Liver (tissue), 9 donors: ENCODE data around the gene EFCAB14. TPM values are rescaled to one million over a fixed set of nuclear protein-coding genes. Genes with fewer than 3 reads are reported as not detected.
"Not testable (repeated sequence)": the region's sequence is repeated elsewhere in the genome, so short reads cannot be mapped to it uniquely, and the experiment has no call there.

Experiments
- DNase-seq: peaks from one replicate; pipeline ENCODE4 v3.0.0-alpha.2; 2017; ENCODE audit warnings: low spot score
- H3K27ac ChIP-seq, 2 donors: one replicate each; pipeline ENCODE4 v1.7.0; 2013; ENCODE audit warnings: inconsistent platforms in 2 of 2, low read length in 2 of 2, control low read depth in 1 of 2, low read depth in 1 of 2, mild to moderate bottlenecking in 1 of 2
- H3K27me3 ChIP-seq, 4 donors: one replicate each; pipeline versions ENCODE4 v1.6.1 to v1.7.0; 2013; ENCODE audit warnings: low read length in 3 of 4, inconsistent platforms in 1 of 4, mild to moderate bottlenecking in 1 of 4, moderate library complexity in 1 of 4; ENCODE audit not compliant: control insufficient read depth in 4 of 4, insufficient read depth in 4 of 4
- H3K36me3 ChIP-seq, 4 donors: one replicate each; pipeline versions ENCODE4 v1.6.1 to v1.7.0; 2013; ENCODE audit warnings: low read length in 3 of 4, mild to moderate bottlenecking in 3 of 4, low read depth in 1 of 4, moderate library complexity in 1 of 4; ENCODE audit not compliant: control insufficient read depth in 4 of 4, insufficient read depth in 3 of 4
- H3K4me1 ChIP-seq, 4 donors: one replicate each; pipeline versions ENCODE4 v1.6.1 to v1.7.0; 2013; ENCODE audit warnings: low read length in 3 of 4, mild to moderate bottlenecking in 3 of 4, moderate library complexity in 1 of 4; ENCODE audit not compliant: control insufficient read depth in 4 of 4, insufficient read depth in 4 of 4
- H3K4me3 ChIP-seq, 3 donors: one replicate each; pipeline versions ENCODE4 v1.6.1 to v1.7.0; 2013; ENCODE audit warnings: low read length in 3 of 3, control low read depth in 1 of 3, low read depth in 1 of 3, mild to moderate bottlenecking in 1 of 3
- H3K9ac ChIP-seq, 2 donors: one replicate each; pipeline ENCODE4 v1.7.0; 2013; ENCODE audit warnings: low read length in 2 of 2, mild to moderate bottlenecking in 2 of 2, moderate library complexity in 2 of 2, control low read depth in 1 of 2, low read depth in 1 of 2
- H3K9me3 ChIP-seq, 4 donors: one replicate each; pipeline versions ENCODE4 v1.6.1 to v1.7.0; 2013; ENCODE audit warnings: low read length in 3 of 4; ENCODE audit not compliant: control insufficient read depth in 4 of 4
- ATF3 ChIP-seq: IDR thresholded peaks from 2 replicates; pipeline ENCODE4 v1.6.1; 2016; ENCODE audit warnings: antibody characterized with exemption
- EGR1 ChIP-seq, 2 donors: IDR thresholded peaks; 2 replicates each; pipeline ENCODE4 v1.6.1; 2016 to 2018; ENCODE audit warnings: antibody characterized with exemption in 2 of 2, low read depth in 2 of 2
- FOXA1 ChIP-seq: IDR thresholded peaks from 2 replicates; pipeline ENCODE4 v1.6.1; 2016; ENCODE audit warnings: antibody characterized with exemption
- FOXA2 ChIP-seq: IDR thresholded peaks from 2 replicates; pipeline ENCODE4 v1.6.1; 2016; ENCODE audit warnings: antibody characterized with exemption
- GABPA ChIP-seq, 2 donors: IDR thresholded peaks in 1 of 2; conservative IDR thresholded peaks in 1 of 2; 2 replicates each; pipeline ENCODE4 v1.6.1; 2016; ENCODE audit warnings: antibody characterized with exemption in 2 of 2, mild to moderate bottlenecking in 1 of 2, moderate library complexity in 1 of 2
- HNF4A ChIP-seq, 2 donors: conservative IDR thresholded peaks; 2 replicates each; pipeline ENCODE4 v1.6.1; 2016; ENCODE audit warnings: antibody characterized with exemption in 2 of 2, mild to moderate bottlenecking in 2 of 2
- HNF4G ChIP-seq: IDR thresholded peaks from 2 replicates; pipeline ENCODE4 v1.6.1; 2016; ENCODE audit warnings: antibody characterized with exemption
- JUND ChIP-seq, 2 donors: IDR thresholded peaks; 2 replicates each; pipeline ENCODE4 v1.6.1; 2016; ENCODE audit warnings: antibody characterized with exemption in 2 of 2
- MAX ChIP-seq: IDR thresholded peaks from 2 replicates; pipeline ENCODE4 v1.6.1; 2016; ENCODE audit warnings: antibody characterized with exemption
- NR2F2 ChIP-seq: IDR thresholded peaks from 2 replicates; pipeline ENCODE4 v1.6.1; 2016; ENCODE audit warnings: antibody characterized with exemption
- RAD21 ChIP-seq, 2 donors: IDR thresholded peaks; 2 replicates each; pipeline ENCODE4 v1.6.1; 2016; ENCODE audit warnings: antibody characterized with exemption in 2 of 2, mild to moderate bottlenecking in 2 of 2
- REST ChIP-seq: IDR thresholded peaks from 2 replicates; pipeline ENCODE4 v1.6.1; 2016; ENCODE audit warnings: antibody characterized with exemption, mild to moderate bottlenecking
- RXRA ChIP-seq, 2 donors: IDR thresholded peaks; 2 replicates each; pipeline ENCODE4 v1.6.1; 2017 to 2018; ENCODE audit warnings: antibody characterized with exemption in 2 of 2, mild to moderate bottlenecking in 1 of 2
- SP1 ChIP-seq: IDR thresholded peaks from 2 replicates; pipeline ENCODE4 v1.6.1; 2018; ENCODE audit warnings: antibody characterized with exemption, mild to moderate bottlenecking
- TAF1 ChIP-seq: conservative IDR thresholded peaks from 2 replicates; pipeline ENCODE4 v1.6.1; 2016; ENCODE audit warnings: antibody characterized with exemption, mild to moderate bottlenecking
- YY1 ChIP-seq: IDR thresholded peaks from 2 replicates; pipeline ENCODE4 v1.6.1; 2016; ENCODE audit warnings: antibody characterized with exemption, mild to moderate bottlenecking
- ZBTB33 ChIP-seq: IDR thresholded peaks from 2 replicates; pipeline ENCODE4 v1.6.1; 2016; ENCODE audit warnings: antibody characterized with exemption
- WGBS: extraction: QIAGEN DNeasy Blood & Tissue Kit; methylation state at CpG from one replicate; pipeline ENCODE4 v1.1.7; 2013; 5-methylcytosine and 5-hydroxymethylcytosine counted together
- polyA plus RNA-seq, 2 donors: library from polyadenylated mRNA; stranded (reverse) in 1 of 2; unstranded in 1 of 2; fragments of 200-250 nt in 1 of 2; fragments of >200 nt in 1 of 2; fragmentation: Nextera tagmentation in 1 of 2; extraction: Ambion mirVana in 1 of 2; gene quantifications; one replicate each; pipeline versions ENCODE4 v1.2.1 to v1.2.3, GENCODE V29; 2013 to 2015
- total RNA-seq, 2 donors: library from RNA; depleted of rRNA; stranded (reverse); fragments of >200 nt; gene quantifications; one replicate each; pipeline ENCODE4 v1.2.3, GENCODE V29; 2014
- TF ChIP-seq, protein P1 (sequence below): fragments of 150-350 bp; IDR thresholded peaks from 2 replicates; pipeline ENCODE4 v1.5.1; 2017; ENCODE audit warnings: improper control_type of control experiment, low read depth, low read length; ENCODE audit not compliant: missing input control
- donor health status: healthy.
- donor health status: healthy.
- donor health status: healthy.
- donor health status: healthy.
- donor health status: healthy.

EFCAB14 gene
- total and polyA plus RNA-seq, 4 donors, result 14.8 to 34.6 (median 23.7) TPM

DNA sequence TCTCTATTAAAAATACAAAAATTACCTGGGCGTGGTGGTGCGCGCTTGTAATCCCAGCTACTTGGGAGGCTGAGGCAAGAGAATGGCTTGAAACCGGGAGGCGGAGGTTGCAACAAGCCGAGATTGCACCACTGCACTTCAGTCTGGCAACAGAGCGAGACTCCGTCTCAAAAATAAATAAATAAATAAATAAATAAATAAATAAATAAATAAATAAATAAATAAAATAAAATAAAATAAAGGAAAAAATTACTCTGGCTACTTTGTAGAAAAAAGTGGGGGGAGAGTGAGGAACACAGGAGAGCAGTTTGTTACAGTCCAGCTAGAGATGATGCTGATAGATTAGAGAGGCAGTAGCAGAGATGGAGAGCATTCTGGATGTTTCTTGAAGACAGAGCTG, 1.4 kb upstream of the EFCAB14 start:
- H3K4me3 ChIP-seq, H3K9me3 ChIP-seq, DNase-seq, H3K36me3 ChIP-seq, H3K27ac ChIP-seq, H3K9ac ChIP-seq, H3K27me3 ChIP-seq: not testable (repeated sequence)
- H3K4me1 ChIP-seq, result peaks cover 6 to 32% (median 24%) of the 10 kb centered on the region in 4 donors
- WGBS, result 93% methylated on average over 8 of the region's 8 CpGs

- WGBS, result 17% methylated on average over 3 of the region's 3 CpGs
- peaks cover 0 to 10% (median 6%) of the 10 kb centered on the region in 4 donors for H3K36me3 ChIP-seq
- H3K9ac ChIP-seq, result peak overlapping the region in 1 of 2 donors; percentile 85
- H3K4me1 ChIP-seq, result peaks cover 6 to 28% (median 22%) of the 10 kb centered on the region in 4 donors
- TF ChIP-seq SP1 (no peak), FOXA1 (no peak), TAF1 (no peak), REST (no peak), RAD21 (IDR thresholded peaks at IDR 0.05) (no peak), MAX (no peak), FOXA2 (no peak), EGR1 (IDR thresholded peaks at IDR 0.05; ENCODE audit: low read depth in 2 of 2) (no peak), RXRA (IDR thresholded peaks at IDR 0.05) (no peak), JUND (IDR thresholded peaks at IDR 0.05) (no peak), HNF4G (no peak), YY1 (no peak), NR2F2 (no peak), GABPA (IDR thresholded peaks at IDR 0.05 in 1 of 2, conservative IDR thresholded peaks at IDR 0.05 in 1 of 2) (no peak), ZBTB33 (no peak), ATF3 (no peak), HNF4A (conservative IDR thresholded peaks at IDR 0.05) (no peak)
- TF ChIP-seq, protein P1, sequence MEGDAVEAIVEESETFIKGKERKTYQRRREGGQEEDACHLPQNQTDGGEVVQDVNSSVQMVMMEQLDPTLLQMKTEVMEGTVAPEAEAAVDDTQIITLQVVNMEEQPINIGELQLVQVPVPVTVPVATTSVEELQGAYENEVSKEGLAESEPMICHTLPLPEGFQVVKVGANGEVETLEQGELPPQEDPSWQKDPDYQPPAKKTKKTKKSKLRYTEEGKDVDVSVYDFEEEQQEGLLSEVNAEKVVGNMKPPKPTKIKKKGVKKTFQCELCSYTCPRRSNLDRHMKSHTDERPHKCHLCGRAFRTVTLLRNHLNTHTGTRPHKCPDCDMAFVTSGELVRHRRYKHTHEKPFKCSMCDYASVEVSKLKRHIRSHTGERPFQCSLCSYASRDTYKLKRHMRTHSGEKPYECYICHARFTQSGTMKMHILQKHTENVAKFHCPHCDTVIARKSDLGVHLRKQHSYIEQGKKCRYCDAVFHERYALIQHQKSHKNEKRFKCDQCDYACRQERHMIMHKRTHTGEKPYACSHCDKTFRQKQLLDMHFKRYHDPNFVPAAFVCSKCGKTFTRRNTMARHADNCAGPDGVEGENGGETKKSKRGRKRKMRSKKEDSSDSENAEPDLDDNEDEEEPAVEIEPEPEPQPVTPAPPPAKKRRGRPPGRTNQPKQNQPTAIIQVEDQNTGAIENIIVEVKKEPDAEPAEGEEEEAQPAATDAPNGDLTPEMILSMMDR, result no peak
- DNase-seq, result no peak
- no peaks in the 10 kb centered on the region for H3K9me3 ChIP-seq
- H3K27me3 ChIP-seq, result no peaks in the 10 kb centered on the region
- peak overlapping the region in 1 of 3 donors; percentile 89 for H3K4me3 ChIP-seq
- H3K27ac ChIP-seq, result peak overlapping the region; percentile 44 to 55
Observed at GRCh38 chr1:46719689-46720088, 775 bp upstream of the EFCAB14 start.
